GM19035 (cell line): ENCODE data around the gene FNIP2.
"Not testable (repeated sequence)": the region's sequence is repeated elsewhere in the genome, so short reads cannot be mapped to it uniquely, and the experiment has no call there.

ENCODE experiments used
- ATAC-seq: cut with Tn5 transposase; IDR thresholded peaks from one replicate; pipeline ENCODE4 v1.9.1; 2021; ENCODE audit not compliant: unreplicated experiment

Gene FNIP2

DNA sequence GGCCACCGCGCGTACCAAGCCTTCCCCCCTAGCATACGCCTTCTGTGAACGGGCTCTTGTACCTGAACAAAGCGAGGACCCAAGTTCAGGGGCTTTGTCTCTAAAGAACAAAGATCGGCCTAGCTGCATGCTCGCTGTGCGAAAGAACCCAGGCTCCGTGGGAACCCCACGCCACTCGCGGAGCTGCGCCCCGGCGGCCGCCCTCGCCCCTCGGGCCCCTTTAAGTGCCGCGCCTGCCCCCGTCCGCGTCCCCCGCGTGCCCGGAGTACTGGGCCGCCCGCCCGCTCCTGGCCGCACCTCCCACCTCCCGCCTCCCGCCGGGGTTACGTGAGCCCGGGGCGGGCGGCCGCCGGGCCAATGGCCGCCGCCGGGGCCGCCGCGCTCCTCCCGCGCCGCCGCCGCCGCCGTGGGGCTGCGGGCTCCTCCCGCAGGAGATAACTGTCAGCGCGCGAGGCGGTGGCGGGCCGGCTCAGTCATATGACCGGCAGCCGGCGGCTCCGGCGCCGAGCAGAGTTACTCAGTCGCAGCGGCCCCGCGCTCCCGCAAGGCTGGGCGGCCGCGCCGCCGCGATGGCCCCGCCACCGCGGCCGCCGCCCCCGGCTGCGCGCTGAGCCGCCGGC, at the start of gene FNIP2:
TSS of gene FNIP2 (plus strand) at position 472 of the 620 bp plus-strand sequence. CDS start 187 bp downstream, outside the sequence.
- peak; percentile 80 for ATAC-seq

DNA sequence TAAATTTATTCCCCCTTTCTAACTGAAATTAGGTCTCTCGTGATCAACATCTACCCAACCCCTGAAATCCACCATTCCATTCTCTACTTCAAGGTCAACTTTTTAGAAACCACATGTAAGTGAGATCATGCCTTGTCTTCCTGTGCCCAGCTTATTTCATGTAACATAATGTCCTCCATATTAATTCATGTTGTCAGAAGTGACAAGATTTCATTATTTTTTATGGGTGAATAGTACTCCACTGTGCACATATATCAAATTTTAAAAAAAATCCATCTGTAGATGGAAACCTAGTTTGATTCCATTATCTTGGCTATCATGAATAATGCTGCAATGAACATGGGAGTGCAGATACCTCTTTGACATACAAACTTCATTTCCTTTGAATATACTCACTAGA, 47.1 kb upstream of the FNIP2 start:
- ATAC-seq = no peak

DNA sequence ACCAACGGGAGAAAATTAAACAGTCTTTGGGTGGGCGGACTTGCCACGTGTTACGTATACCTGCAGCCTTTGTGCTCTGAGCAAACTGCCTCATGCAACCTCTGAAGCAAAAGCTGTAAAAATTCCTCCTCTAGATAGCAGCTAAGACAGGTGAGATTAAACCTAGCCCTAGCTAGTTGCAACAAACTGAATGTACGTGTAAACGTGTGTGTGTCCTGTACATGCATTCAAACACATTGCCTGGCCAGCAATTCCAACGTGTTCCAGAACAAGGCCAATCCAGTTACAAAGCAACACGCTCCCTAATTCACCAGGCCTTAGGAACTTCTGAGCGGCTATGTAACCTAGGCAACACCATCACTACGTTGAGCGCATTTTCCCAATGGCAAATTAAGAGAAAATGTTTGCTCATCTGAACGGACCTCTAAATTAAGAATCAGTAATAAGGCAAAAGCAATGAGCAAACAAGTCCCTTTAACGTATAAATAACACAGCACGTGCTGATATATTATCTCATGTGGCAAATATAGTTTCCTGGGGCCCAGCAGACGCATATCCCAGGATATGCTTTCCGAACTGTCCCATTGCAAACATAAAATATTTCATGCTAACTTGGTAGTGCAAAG, 46.4 kb upstream of the FNIP2 start:
- peak; percentile 18 for ATAC-seq

DNA sequence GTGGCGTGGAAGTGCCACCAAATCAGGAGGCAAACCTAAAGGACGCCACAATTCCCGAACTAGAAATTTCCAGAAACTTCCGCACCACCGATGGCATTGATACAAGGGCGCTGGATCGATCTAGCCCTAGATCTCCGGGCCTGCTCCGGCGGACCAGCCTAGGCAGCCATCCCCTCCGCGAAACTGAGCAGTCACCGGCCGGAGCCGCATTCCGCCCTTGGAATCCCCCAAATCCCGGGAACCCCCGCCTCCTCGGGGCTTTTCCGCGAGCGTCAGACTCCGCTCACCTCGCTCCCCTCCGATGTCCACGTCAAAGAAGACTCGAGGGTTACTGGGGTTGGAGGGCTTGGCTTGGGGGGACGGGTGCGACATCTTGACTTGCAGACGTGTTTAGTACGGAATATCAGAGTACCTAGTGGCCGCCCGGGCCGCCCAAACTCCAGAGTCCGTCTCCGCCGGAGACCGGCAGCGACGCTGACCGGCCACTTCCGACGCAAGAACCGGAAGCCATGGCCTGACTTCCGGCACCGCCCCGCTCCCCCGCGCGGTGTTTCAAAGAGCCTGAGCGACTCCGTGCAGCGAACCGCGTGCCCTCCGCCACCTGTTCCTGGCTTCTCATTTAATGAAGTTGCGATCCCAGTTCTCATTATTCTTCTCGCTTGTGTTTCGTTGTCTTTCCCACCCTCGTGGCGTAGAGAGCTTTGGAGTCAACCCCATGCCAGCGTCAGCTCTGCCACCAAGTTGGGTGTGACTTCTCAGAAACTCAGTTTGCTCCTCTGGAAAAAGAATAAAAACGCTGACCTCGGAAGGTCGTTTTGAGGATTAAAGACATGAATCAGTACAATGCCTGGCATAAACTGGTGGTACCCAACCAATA, 45.7 kb upstream of the FNIP2 start, which contains the start of gene PPID:
TSS of gene PPID (minus strand) at position 480 of the 877 bp plus-strand sequence. CDS start at position 372, 108 bp downstream.
- ATAC-seq = peak; percentile 97

DNA sequence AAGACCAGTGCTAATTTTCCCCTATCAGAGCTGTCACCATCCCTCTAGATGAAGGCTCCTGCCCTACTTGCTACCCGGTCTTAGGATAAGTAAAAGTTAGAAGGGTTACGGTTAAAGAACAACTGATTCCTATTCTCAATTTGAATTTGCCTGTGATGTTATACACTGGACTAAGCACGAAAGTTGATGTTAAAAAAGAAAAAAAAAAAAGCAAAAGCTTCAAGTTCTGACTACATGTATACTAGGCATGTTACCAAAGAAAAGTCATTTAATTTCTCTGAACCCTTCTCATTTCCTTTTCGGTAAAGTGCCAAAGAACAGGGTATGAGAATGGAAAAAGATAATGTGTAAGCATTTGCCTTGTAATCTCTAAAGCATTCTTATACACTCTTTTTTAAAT, 44.2 kb upstream of the FNIP2 start:
- ATAC-seq = no peak

DNA sequence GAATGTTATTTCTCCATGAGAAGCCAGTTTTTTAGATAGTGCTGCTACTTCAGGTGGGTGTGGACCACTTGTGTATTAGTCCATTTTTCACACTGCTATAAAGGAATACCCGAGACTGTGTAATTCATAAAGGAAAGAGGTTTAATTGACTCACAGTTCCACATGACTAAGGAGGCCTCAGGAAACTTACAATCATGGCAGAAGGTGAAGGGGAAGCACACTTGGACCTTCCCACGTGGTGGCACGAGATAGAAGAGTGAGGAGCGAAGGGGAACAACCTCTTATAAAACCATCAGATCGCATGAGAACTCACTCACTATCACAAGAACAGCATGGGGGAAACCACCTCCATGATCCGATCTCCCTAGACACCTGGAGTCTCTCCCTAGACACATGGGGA, 42.2 kb upstream of the FNIP2 start:
- ATAC-seq = no peak

DNA sequence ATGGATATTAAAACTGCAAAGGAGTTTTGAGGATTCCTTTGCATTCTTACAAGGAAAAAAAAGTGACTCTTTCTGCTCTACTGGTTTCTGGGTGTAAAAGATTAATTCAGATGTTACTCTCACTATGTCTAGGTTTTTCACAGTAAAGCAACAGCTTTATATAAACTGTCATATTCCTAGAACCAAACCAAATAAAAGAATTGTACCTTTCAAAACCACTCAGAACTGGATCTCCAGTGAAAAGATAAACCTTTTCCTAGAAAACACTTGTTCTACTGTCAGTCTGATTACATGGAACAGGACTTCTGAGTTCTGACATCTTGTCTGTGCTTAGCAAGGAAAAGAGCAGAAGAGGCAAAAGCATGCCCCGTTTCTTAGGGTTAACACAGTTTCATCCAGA, 40.6 kb upstream of the FNIP2 start:
- ATAC-seq = no peak

DNA sequence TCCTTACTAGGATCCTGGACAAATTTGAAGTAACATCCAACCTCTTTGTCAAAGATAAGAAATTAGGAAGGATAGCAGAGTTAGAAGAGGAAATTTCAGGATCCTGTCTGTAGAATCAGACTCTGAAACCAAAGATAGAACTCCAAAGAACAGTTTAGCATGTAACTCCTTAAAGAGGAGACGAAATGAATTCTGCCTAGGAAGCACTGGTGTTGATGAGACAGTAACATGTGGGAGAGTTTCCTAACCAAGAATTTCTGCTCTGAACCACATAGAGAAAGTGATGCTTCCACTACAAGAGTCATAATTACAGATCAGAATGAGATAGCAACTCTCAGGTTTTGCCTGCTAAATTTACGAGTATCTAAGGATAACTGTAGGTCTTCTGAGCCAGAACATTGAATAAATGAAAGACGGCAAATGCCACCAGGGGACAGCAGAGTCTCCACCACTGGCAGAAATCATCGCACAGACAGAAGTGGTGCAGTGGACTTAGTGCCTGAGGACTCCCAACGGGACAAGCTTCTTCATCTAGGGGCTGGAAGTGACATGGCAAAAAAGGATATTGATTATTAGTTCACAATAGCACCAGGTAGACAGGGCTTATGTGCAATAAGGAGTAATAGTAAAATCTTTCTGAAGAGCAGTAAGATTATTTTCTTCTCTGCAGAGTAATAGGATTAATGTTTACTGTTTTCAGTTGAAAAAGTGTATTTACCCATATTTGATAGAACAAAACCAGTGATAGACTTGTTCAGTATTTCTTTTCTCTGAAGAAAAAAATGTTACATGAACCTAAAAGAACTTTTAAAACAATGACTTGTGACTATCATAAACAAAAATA, 38.9 kb upstream of the FNIP2 start:
- peak; percentile 84 for ATAC-seq

DNA sequence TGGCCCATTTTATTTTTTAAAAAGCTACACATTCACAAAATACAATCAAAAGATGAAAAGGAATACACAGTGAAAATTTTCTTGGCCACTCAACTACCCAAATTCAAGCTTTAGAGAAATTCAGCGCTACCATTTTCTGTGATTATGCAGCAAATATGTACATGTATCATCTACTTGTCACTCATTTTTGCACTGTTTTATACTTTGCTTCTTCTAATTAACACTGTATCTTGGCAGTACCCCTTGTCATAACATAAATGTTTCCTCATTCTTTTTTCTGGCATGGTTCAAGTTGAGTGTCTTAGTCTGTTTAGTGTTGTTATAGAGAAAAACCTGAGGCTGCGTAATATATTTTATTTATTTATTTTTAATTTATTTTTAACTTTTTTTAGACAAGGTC, 30.0 kb upstream of the FNIP2 start:
- ATAC-seq = no peak

DNA sequence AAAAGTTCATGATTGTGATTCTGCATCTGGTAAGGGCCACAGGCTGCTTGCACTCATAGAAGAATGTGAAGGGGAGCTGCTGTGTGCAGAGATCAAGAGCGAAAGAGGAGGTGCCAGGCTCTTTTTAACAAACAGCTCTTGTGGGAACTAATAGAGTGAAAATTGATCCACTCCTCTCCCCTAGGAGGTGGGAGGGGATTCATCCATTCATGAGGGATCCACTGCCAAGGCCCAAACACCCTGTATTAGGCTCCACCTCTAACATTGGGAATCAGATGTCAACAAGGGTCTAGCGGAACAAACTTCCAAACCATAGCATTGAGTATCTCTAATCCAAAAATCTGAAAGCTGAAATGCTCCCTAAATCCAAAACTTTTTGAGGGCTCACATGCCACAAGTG, 29.2 kb upstream of the FNIP2 start:
- no peak for ATAC-seq

DNA sequence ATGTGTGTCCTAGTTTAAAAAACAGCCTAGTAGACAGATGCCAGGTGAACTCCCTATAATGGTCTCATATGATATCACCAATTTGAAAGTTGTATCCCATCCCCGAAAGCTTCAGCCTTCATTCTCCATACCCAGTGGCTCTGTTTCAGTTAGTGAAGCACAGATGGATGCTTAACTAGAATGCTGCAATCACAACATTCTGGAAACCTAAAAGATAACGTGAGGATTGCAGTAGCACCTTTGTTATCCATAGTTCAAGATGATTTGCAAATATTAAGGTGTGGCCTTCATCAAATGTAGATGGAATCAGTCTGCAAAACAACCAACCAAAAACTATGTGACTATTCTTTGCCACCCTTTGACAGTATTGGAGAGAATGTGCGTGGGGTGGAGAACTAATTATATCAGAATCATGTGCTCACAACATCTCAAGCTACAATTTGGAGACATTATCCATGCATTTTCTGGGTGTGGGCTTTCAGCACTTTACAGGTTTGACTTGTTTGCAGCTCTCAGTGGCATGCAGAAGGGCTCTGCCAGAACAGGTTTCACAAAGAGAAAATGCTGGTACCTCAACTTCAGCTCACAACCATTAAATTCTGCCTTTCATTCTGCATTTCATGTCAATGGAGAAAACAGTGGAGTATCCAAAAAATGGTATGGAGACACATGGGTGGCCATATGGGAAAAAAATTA, 27.4 kb upstream of the FNIP2 start:
- ATAC-seq = no peak

DNA sequence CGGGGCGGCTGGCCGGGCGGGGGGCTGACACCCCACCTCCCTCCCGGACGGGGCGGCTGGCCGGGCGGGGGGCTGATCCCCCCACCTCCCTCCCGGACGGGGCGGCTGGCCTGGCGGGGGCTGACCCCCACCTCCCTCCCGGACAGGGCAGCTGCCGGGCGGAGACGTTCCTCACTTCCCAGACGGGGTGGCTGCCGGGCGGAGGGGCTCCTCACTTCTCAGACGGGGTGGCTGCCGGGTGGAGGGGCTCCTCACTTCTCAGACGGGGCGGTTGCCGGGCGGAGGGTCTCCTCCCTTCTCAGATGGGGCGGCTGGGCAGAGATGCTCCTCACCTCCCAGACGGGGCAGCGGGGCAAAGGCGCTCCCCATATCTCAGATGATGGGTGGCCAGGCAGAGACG, 22.3 kb upstream of the FNIP2 start:
- not testable (repeated sequence) for ATAC-seq

DNA sequence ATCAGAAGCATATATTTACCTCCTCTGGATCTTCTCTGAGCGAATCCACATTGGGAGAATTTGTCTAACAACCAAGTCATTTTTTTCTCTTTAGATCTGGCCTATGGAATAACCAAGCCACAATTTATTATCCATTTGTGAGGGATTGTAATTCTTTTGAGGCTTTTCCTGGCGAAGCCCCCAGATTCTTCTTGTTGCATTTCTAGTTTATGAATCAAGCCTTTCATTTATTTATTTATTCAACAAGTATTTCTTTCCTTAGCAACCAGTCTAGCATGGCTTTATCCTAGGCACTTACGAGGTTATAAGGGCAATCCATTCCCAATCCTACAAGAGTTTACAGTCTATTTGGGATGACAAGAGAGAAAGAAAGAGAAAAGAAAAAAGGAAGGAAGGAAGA, 18.4 kb upstream of the FNIP2 start:
- no peak for ATAC-seq

DNA sequence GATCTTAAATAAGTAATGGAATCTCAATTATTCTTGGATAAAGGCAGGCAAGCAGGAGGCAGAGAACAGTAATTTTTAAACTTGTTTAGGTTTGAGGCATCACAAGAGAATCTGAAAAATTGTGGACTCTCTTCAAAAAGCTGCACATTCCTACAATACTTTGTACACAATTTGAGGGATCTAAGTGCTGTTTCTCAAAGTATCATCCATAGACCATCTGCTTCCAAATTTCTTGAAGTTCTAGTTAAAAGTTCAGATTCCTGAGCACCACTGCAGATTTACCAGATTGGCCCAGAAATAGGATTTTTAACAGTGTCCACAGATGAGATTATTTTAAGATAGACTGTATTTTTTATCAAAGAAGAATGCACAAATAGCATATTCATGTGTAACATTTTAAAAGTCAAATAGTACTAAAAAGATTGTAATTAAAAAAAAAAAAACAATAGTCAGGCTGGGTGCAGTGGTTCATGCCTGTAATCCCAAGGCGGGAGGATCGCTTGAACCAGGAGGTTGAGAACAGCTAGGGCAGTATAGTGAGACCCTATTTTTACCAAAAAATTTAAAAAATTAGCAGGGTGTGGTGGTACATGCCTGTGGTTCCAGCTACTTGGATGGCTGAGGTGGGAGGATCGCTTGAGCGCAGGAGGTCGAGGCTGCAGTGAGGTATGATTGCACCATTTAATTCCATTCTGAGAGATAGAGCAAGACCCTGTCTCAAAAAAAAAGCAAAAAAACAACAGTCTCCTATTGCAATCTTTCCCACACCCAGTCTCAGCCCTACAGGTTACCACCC, 14.2 kb upstream of the FNIP2 start:
- no peak for ATAC-seq

DNA sequence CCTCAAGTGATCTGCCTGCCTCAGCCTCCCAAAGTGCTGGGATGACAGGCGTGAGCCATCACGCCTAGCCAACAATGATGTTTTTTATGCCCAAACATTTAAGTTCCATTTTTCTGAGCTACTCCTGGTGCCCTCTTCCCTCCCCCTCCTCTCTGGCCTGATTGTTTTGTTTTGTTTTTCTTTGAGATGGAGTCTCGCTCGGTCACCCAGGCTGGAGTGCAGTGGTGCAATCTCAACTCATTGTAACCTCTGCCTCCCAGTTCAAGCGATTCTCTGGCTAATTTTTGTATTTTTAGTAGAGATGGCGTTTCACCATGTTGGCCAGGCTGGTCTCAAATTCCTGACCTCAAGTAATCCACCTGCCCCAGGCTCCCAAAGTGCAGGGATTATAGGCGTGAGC, 13.0 kb upstream of the FNIP2 start:
- not testable (repeated sequence) for ATAC-seq

DNA sequence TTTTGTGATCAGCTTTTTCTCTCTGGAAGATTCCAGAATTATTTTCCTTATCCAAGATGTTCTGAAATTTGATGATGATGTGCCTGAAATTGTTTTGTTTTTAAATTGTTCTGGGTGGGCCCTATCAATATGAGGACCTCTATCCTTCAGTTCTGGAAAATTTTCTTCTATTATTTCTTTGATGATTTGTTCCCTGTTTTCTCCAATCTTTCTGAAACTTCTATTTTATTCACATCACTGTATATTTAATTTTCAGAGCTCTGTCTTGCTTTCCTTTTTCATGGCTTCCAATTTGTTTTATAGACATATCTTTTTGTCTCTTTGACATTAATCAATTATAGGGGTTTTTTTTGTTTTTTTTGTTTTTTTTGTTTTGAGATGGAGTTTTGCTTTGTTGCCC, 12.2 kb upstream of the FNIP2 start:
- no peak for ATAC-seq

DNA sequence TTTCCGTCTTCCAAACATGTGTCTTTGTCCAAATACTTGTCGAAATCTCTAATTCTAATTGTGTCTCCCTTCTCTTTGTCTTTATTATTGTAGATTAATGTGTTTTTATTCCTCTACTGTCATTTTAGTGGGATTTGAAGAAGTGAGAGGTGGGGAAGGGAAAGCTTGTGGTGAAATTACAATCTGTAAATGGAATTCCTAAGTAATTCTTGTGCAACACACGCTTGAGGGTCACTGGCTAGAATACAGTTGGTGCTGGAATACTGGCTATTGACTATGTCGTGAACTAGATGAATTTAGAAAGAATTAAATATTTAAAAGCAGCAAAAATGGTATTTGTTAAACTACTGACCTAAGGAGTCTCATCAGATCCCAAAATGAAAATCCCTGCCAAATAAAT, 10.7 kb upstream of the FNIP2 start:
- no peak for ATAC-seq

DNA sequence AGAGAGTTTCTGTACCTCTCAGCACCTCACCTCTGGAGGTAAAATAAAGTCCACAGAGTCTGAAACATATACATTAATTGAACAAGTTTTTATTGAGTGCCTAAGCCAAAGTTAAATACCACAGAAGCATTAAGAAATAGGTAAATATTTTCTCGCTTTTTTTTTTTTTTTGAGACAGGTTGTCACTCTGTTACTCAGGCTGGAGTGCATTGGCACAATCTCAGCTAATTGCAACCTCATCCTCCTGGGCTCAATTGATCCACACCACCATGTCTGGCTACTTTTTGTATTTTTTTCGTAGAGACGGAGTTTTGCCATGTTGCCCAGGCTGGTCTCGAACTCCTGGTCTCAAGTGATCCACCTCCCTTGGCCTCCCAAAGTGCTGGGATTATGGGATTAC, 10.1 kb upstream of the FNIP2 start:
- ATAC-seq = no peak

DNA sequence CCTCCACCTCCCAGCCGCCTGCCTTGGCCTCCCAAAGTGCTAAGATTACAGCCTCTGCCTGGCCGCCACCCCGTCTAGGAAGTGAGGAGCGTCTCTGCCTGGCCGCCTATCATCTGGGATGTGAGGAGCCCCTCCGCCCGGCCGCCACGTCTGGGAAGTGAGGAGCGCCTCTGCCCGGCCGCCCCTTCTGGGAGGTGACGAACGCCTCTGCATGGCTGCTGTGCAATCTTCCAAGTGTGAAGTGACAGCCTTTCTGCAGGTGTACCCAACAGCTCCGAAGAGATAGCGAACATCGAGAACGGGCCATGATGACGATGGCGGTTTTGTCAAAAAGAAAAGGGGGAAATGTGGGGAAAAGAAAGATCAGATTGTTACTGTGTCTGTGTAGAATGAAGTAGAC, 9.3 kb upstream of the FNIP2 start:
- ATAC-seq = not testable (repeated sequence)

DNA sequence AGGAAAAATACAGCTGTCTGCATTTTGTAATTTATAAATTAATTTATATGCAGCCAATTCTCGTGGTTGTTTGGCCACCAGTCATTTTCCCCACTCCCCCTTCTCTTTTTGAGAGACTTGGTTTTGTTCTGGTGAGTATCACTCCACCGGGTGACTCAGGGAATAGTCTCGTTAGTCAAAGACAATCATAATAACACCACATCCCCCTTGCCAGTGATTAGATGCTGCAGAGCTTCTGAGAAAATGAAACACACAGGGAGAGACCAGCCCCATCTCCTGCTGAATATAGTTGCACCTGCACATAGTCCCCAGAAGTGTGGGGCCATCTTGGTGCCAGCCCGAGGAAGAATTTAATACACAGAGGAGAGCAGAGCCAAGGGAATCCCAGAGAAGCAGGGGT, 8.0 kb upstream of the FNIP2 start:
- ATAC-seq = no peak
